IMR-90 (cell line): ENCODE measurements around the gene MORC2.

Experiments used
- BHLHE40 ChIP-seq: fragments of 150-350 bp; IDR thresholded peaks from 2 replicates; pipeline ENCODE4 v1.6.1; 2016; ENCODE audit warnings: mild to moderate bottlenecking, low read depth, low read length
- FOS ChIP-seq: fragments of 150-350 bp; IDR thresholded peaks from 2 replicates; pipeline ENCODE4 v1.6.1; 2016; ENCODE audit warnings: low read depth, low read length
- MXI1 ChIP-seq: IDR thresholded peaks from 2 replicates; pipeline ENCODE4 v1.6.1; 2012; ENCODE audit warnings: low read depth, mild to moderate bottlenecking, low read length, moderate library complexity, borderline replicate concordance
- POLR2A ChIP-seq: IDR thresholded peaks from 2 replicates; pipeline ENCODE4 v1.6.1; 2012; ENCODE audit warnings: mild to moderate bottlenecking, low read depth, low read length
- RAD21 ChIP-seq: IDR thresholded peaks from 2 replicates; pipeline ENCODE4 v1.6.1; 2012; ENCODE audit warnings: low read length, improper control_type of control experiment
- RFX5 ChIP-seq: IDR thresholded peaks from 2 replicates; pipeline ENCODE4 v1.8.0; 2012; ENCODE audit warnings: low read depth, mild to moderate bottlenecking, low read length, moderate library complexity
- TF ChIP-seq, protein P1 (sequence below): conservative IDR thresholded peaks from 2 replicates; pipeline ENCODE4 v1.5.1; 2012; ENCODE audit warnings: mild to moderate bottlenecking, low read depth, low read length, improper control_type of control experiment
- TF ChIP-seq, protein P2 (sequence below): fragments of 150-350 bp; IDR thresholded peaks from 2 replicates; pipeline ENCODE4 v1.6.1; 2017; ENCODE audit warnings: mild to moderate bottlenecking, antibody characterized with exemption, low read length, low read depth
- TF ChIP-seq, protein P3 (sequence below): fragments of 150-350 bp; IDR thresholded peaks from 2 replicates; pipeline ENCODE4 v1.6.1; 2016; ENCODE audit warnings: low read depth, mild to moderate bottlenecking, low read length, moderate library complexity, borderline replicate concordance

- TF ChIP-seq, protein P1, sequence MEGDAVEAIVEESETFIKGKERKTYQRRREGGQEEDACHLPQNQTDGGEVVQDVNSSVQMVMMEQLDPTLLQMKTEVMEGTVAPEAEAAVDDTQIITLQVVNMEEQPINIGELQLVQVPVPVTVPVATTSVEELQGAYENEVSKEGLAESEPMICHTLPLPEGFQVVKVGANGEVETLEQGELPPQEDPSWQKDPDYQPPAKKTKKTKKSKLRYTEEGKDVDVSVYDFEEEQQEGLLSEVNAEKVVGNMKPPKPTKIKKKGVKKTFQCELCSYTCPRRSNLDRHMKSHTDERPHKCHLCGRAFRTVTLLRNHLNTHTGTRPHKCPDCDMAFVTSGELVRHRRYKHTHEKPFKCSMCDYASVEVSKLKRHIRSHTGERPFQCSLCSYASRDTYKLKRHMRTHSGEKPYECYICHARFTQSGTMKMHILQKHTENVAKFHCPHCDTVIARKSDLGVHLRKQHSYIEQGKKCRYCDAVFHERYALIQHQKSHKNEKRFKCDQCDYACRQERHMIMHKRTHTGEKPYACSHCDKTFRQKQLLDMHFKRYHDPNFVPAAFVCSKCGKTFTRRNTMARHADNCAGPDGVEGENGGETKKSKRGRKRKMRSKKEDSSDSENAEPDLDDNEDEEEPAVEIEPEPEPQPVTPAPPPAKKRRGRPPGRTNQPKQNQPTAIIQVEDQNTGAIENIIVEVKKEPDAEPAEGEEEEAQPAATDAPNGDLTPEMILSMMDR: no peak
- TF ChIP-seq BHLHE40: no peak
- TF ChIP-seq POLR2A: no peak
- TF ChIP-seq MXI1: no peak
- TF ChIP-seq, protein P2, sequence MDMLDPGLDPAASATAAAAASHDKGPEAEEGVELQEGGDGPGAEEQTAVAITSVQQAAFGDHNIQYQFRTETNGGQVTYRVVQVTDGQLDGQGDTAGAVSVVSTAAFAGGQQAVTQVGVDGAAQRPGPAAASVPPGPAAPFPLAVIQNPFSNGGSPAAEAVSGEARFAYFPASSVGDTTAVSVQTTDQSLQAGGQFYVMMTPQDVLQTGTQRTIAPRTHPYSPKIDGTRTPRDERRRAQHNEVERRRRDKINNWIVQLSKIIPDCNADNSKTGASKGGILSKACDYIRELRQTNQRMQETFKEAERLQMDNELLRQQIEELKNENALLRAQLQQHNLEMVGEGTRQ: no peak
- TF ChIP-seq RFX5: no peak
- TF ChIP-seq, protein P3, sequence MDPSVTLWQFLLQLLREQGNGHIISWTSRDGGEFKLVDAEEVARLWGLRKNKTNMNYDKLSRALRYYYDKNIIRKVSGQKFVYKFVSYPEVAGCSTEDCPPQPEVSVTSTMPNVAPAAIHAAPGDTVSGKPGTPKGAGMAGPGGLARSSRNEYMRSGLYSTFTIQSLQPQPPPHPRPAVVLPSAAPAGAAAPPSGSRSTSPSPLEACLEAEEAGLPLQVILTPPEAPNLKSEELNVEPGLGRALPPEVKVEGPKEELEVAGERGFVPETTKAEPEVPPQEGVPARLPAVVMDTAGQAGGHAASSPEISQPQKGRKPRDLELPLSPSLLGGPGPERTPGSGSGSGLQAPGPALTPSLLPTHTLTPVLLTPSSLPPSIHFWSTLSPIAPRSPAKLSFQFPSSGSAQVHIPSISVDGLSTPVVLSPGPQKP: no peak
- no peak for TF ChIP-seq RAD21
- no peak for TF ChIP-seq FOS
Observed at GRCh38 chr22:30934053-30934452, 34.5 kb downstream of the MORC2 start.
